Activated T-cell treated with anti-CD3 and anti-CD28 coated beads, Interleukin-2, amount 50 U/mL, for 72 hours (primary cell): ENCODE results near the gene HDAC9. TPM values are rescaled to one million over a fixed set of nuclear protein-coding genes. Genes with fewer than 3 reads are reported as not detected.
A peak's percentile ranks its signal among the peaks of the same experiment; 100 is the strongest.

Source experiments
- ATAC-seq, 2 donors: fragments of 150-1000 bp; cut with Tn5 transposase; replicated peaks in 1 of 2; 2 replicates each; pipeline ENCODE4 v1.10.0; 2021; ENCODE audit warnings: moderate library complexity in 2 of 2, mild to moderate bottlenecking in 1 of 2
- DNase-seq, 2 donors: peaks; one replicate each; pipeline ENCODE4 v3.0.0; 2021 to 2022; ENCODE audit warnings: mixed read lengths in 1 of 2
- H3K27ac Mint-ChIP-seq: one replicate; pipeline ENCODE4 v1.8.0; 2022; ENCODE audit warnings: mild to moderate bottlenecking, moderate library complexity, mixed read lengths
- H3K27me3 Mint-ChIP-seq: one replicate; pipeline ENCODE4 v1.8.0; 2022; ENCODE audit warnings: low read depth, mixed read lengths
- H3K36me3 Mint-ChIP-seq, 2 donors: one replicate each; pipeline ENCODE4 v1.8.0; 2022; ENCODE audit warnings: mixed read lengths in 2 of 2, mild to moderate bottlenecking in 1 of 2; ENCODE audit not compliant: insufficient read depth in 2 of 2
- H3K4me1 Mint-ChIP-seq: one replicate; pipeline ENCODE4 v1.8.0; 2022; ENCODE audit warnings: low read depth, mixed read lengths
- H3K4me3 Mint-ChIP-seq, 2 donors: one replicate each; pipeline ENCODE4 v1.8.0; 2022; ENCODE audit warnings: mild to moderate bottlenecking in 2 of 2, mixed read lengths in 2 of 2, moderate library complexity in 2 of 2
- H3K9me3 Mint-ChIP-seq, 2 donors: one replicate each; pipeline ENCODE4 v1.8.0; 2022; ENCODE audit warnings: mixed read lengths in 2 of 2
- total RNA-seq, 2 donors: library from RNA; stranded (reverse); gene quantifications; one replicate each; pipeline ENCODE4 v1.2.3, GENCODE V29; 2022

The HDAC9 gene
- total RNA-seq, 2 donors from 2014 or later = 0.55 to 2.9 TPM

- no peak for ATAC-seq
- H3K4me3 Mint-ChIP-seq = no peak overlapping the region
- peaks cover 7% of the 10 kb centered on the region for H3K27me3 Mint-ChIP-seq
- DNase-seq = no peak
- H3K27ac Mint-ChIP-seq = no peak overlapping the region
- H3K4me1 Mint-ChIP-seq = no peaks in the 10 kb centered on the region
- H3K36me3 Mint-ChIP-seq = no peaks in the 10 kb centered on the region
- no peaks in the 10 kb centered on the region for H3K9me3 Mint-ChIP-seq
These were observed 23.9 kb upstream of the HDAC9 start for GRCh38 chr7:18471476-18472160.

GRCh38 chr7:18472161-18472483 lies 23.4 kb upstream of the HDAC9 start:
- Mint-ChIP-seq H3K4me3 (no peak overlapping the region), H3K27me3 (peaks cover 2% of the 10 kb centered on the region), H3K27ac (no peak overlapping the region), H3K4me1 (no peaks in the 10 kb centered on the region), H3K9me3 (no peaks in the 10 kb centered on the region), H3K36me3 (no peaks in the 10 kb centered on the region)
- DNase-seq (no peak), ATAC-seq (no peak)

GRCh38 chr7:18473119-18473518 lies 22.4 kb upstream of the HDAC9 start:
- no peak overlapping the region for H3K27ac Mint-ChIP-seq
- no peaks in the 10 kb centered on the region for H3K4me1 Mint-ChIP-seq
- H3K27me3 Mint-ChIP-seq = no peaks in the 10 kb centered on the region
- DNase-seq = no peak
- H3K9me3 Mint-ChIP-seq = no peaks in the 10 kb centered on the region
- H3K4me3 Mint-ChIP-seq = no peak overlapping the region
- no peak for ATAC-seq
- no peaks in the 10 kb centered on the region for H3K36me3 Mint-ChIP-seq

- H3K4me3 Mint-ChIP-seq = no peak overlapping the region
- ATAC-seq (no peak), DNase-seq (no peak)
- H3K27me3 Mint-ChIP-seq = no peaks in the 10 kb centered on the region
- no peak overlapping the region for H3K27ac Mint-ChIP-seq
- H3K4me1 Mint-ChIP-seq = no peaks in the 10 kb centered on the region
- no peaks in the 10 kb centered on the region for H3K9me3 Mint-ChIP-seq
- H3K36me3 Mint-ChIP-seq = no peaks in the 10 kb centered on the region
These were observed 20.6 kb upstream of the HDAC9 start for GRCh38 chr7:18474944-18475343.

- Mint-ChIP-seq H3K9me3 (no peaks in the 10 kb centered on the region), H3K27ac (no peak overlapping the region), H3K36me3 (no peaks in the 10 kb centered on the region), H3K4me1 (no peaks in the 10 kb centered on the region), H3K27me3 (no peaks in the 10 kb centered on the region), H3K4me3 (no peak overlapping the region)
- DNase-seq (no peak), ATAC-seq (no peak)
These were observed 20.1 kb upstream of the HDAC9 start for GRCh38 chr7:18475488-18475887.

- no peaks in the 10 kb centered on the region for H3K36me3 Mint-ChIP-seq
- H3K9me3 Mint-ChIP-seq = no peaks in the 10 kb centered on the region
- peaks cover 1% of the 10 kb centered on the region for H3K27me3 Mint-ChIP-seq
- no peaks in the 10 kb centered on the region for H3K4me1 Mint-ChIP-seq
- H3K27ac Mint-ChIP-seq = no peak overlapping the region
- no peak for DNase-seq
- ATAC-seq = no peak
- no peak overlapping the region for H3K4me3 Mint-ChIP-seq
These were observed 13.8 kb upstream of the HDAC9 start for GRCh38 chr7:18481776-18482175.

- ATAC-seq = no peak
- no peak for DNase-seq
- H3K4me3 Mint-ChIP-seq = no peak overlapping the region
- H3K27ac Mint-ChIP-seq = no peak overlapping the region
- no peaks in the 10 kb centered on the region for H3K4me1 Mint-ChIP-seq
- no peaks in the 10 kb centered on the region for H3K9me3 Mint-ChIP-seq
- H3K27me3 Mint-ChIP-seq = peaks cover 8% of the 10 kb centered on the region
- H3K36me3 Mint-ChIP-seq = no peaks in the 10 kb centered on the region
These were observed 7.5 kb upstream of the HDAC9 start for GRCh38 chr7:18488049-18488448.

GRCh38 chr7:18489624-18490023 lies 5.9 kb upstream of the HDAC9 start:
- Mint-ChIP-seq H3K9me3 (no peaks in the 10 kb centered on the region), H3K27me3 (peaks cover 8% of the 10 kb centered on the region), H3K36me3 (no peaks in the 10 kb centered on the region), H3K4me1 (no peaks in the 10 kb centered on the region), H3K27ac (no peak overlapping the region), H3K4me3 (no peak overlapping the region)
- DNase-seq (no peak), ATAC-seq (no peak)

- ATAC-seq = no peak
- Mint-ChIP-seq H3K4me1 (peaks cover 19% of the 10 kb centered on the region), H3K4me3 (no peak overlapping the region), H3K36me3 (no peaks in the 10 kb centered on the region), H3K27me3 (peaks cover 15% of the 10 kb centered on the region), H3K9me3 (no peaks in the 10 kb centered on the region), H3K27ac (no peak overlapping the region)
- no peak for DNase-seq
These were observed 3.7 kb upstream of the HDAC9 start for GRCh38 chr7:18491871-18492270.

- no peak overlapping the region for H3K27ac Mint-ChIP-seq
- ATAC-seq = no peak
- no peaks in the 10 kb centered on the region for H3K36me3 Mint-ChIP-seq
- H3K4me3 Mint-ChIP-seq = no peak overlapping the region
- H3K4me1 Mint-ChIP-seq = peaks cover 19% of the 10 kb centered on the region
- H3K9me3 Mint-ChIP-seq = no peaks in the 10 kb centered on the region
- DNase-seq = no peak
- H3K27me3 Mint-ChIP-seq = peaks cover 13% of the 10 kb centered on the region
These were observed 1.1 kb upstream of the HDAC9 start for GRCh38 chr7:18494406-18494805.

- H3K4me3 Mint-ChIP-seq = peak overlapping the region; percentile 16 to 62
- ATAC-seq (peak in 1 of 2 donors; percentile 47), DNase-seq (peak in 1 of 2 donors; percentile 5)
- H3K9me3 Mint-ChIP-seq = no peaks in the 10 kb centered on the region
- H3K27me3 Mint-ChIP-seq = peaks cover 13% of the 10 kb centered on the region
- no peak overlapping the region for H3K27ac Mint-ChIP-seq
- H3K36me3 Mint-ChIP-seq = no peaks in the 10 kb centered on the region
- peaks cover 19% of the 10 kb centered on the region for H3K4me1 Mint-ChIP-seq
These were observed 634 bp upstream of the HDAC9 start for GRCh38 chr7:18494821-18495408.

GRCh38 chr7:18496341-18496700 lies 772 bp downstream of the HDAC9 start:
- peaks cover 13% of the 10 kb centered on the region for H3K27me3 Mint-ChIP-seq
- no peak for ATAC-seq
- H3K27ac Mint-ChIP-seq = no peak overlapping the region

GRCh38 chr7:18497082-18497481 lies 1.5 kb downstream of the HDAC9 start:
- no peak for DNase-seq
- Mint-ChIP-seq H3K36me3 (no peaks in the 10 kb centered on the region), H3K4me1 (peaks cover 19% of the 10 kb centered on the region), H3K9me3 (no peaks in the 10 kb centered on the region), H3K27ac (no peak overlapping the region), H3K4me3 (no peak overlapping the region), H3K27me3 (peaks cover 13% of the 10 kb centered on the region)
- no peak for ATAC-seq

More at GRCh38 chr7:18496341-18496700, 772 bp downstream of the HDAC9 start:
- H3K9me3 Mint-ChIP-seq = no peaks in the 10 kb centered on the region
- no peaks in the 10 kb centered on the region for H3K36me3 Mint-ChIP-seq
- no peak for DNase-seq
- H3K4me1 Mint-ChIP-seq = peaks cover 19% of the 10 kb centered on the region
- H3K4me3 Mint-ChIP-seq = peak overlapping the region in 1 of 2 donors; percentile 62

- H3K4me1 Mint-ChIP-seq = peaks cover 19% of the 10 kb centered on the region
- no peak for ATAC-seq
- no peak for DNase-seq
- peaks cover 13% of the 10 kb centered on the region for H3K27me3 Mint-ChIP-seq
- H3K4me3 Mint-ChIP-seq = no peak overlapping the region
- no peak overlapping the region for H3K27ac Mint-ChIP-seq
- H3K9me3 Mint-ChIP-seq = no peaks in the 10 kb centered on the region
- no peaks in the 10 kb centered on the region for H3K36me3 Mint-ChIP-seq
These were observed 2.3 kb downstream of the HDAC9 start for GRCh38 chr7:18497800-18498199.
